Nephron (organoid): ENCODE results near the gene CDC42SE2.

Experiments
- H3K27ac Mint-ChIP-seq, 3 experiments: 2 replicates each; pipeline ENCODE4 v1.8.0; 2020; ENCODE audit warnings: mixed read lengths in 3 of 3, mild to moderate bottlenecking in 2 of 3, moderate library complexity in 1 of 3
- H3K27me3 Mint-ChIP-seq: 2 replicates; pipeline ENCODE4 v1.8.0; 2021; ENCODE audit warnings: low read depth, mild to moderate bottlenecking, moderate library complexity, mixed read lengths
- H3K36me3 Mint-ChIP-seq: 2 replicates; pipeline ENCODE4 v1.8.0; 2020; ENCODE audit warnings: low read depth, mixed read lengths
- H3K4me1 Mint-ChIP-seq: 2 replicates; pipeline ENCODE4 v1.8.0; 2020; ENCODE audit warnings: mixed read lengths
- H3K4me3 Mint-ChIP-seq, 3 experiments: 2 replicates each; pipeline ENCODE4 v1.8.0; 2020; ENCODE audit warnings: mild to moderate bottlenecking in 3 of 3, mixed read lengths in 3 of 3, moderate library complexity in 2 of 3
- H3K9me3 Mint-ChIP-seq: 2 replicates; pipeline ENCODE4 v1.8.0; 2020; ENCODE audit warnings: mixed read lengths
- TF ChIP-seq, protein P1 (sequence below), 3 experiments: fragments of 200-600 bp; sonication (generic); IDR thresholded peaks; one replicate each; pipeline ENCODE4 v1.5.0; 2021; ENCODE audit warnings: antibody characterized with exemption in 3 of 3; ENCODE audit not compliant: unreplicated experiment in 3 of 3

Gene CDC42SE2

DNA sequence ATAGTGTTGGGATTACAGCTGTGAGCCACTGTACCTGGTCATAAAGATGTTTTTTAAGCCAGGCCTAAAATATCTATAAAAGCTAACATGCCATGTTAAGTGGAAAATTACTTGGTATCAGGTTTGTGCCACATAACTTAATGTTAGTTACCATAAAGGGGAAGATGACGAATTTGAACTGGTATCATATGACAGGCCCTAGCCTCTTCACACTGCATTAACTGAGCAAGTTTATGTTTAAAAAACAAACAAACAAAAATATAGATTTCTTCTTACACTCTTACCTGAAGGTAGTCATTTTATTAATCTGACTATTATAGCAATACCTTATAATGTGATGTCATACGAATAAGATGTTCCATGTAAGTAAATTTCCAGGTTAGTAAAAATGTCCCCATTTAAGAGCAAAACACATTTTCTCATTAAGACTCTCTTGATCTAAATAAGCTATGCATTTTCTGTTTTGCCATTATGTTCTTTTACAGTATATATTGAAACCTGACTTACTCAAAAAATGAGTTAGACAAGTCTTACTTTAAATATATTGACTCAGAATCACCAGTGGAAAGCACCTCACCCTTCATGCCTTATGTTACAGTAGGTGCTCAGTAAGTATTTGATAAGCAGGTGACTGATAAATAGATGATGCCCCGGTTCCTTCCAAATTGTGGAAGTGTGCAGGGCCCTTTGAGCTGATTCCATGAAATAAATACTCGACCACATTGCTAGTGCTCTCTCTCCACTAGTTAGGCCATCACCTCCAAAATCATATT is 125.4 kb downstream of the CDC42SE2 start:
- Mint-ChIP-seq H3K27ac (no peak overlapping the region), H3K27me3 (no peaks in the 10 kb centered on the region), H3K9me3 (no peaks in the 10 kb centered on the region), H3K36me3 (peaks cover 40% of the 10 kb centered on the region), H3K4me3 (no peak overlapping the region), H3K4me1 (peaks cover 5% of the 10 kb centered on the region)
- TF ChIP-seq, protein P1, sequence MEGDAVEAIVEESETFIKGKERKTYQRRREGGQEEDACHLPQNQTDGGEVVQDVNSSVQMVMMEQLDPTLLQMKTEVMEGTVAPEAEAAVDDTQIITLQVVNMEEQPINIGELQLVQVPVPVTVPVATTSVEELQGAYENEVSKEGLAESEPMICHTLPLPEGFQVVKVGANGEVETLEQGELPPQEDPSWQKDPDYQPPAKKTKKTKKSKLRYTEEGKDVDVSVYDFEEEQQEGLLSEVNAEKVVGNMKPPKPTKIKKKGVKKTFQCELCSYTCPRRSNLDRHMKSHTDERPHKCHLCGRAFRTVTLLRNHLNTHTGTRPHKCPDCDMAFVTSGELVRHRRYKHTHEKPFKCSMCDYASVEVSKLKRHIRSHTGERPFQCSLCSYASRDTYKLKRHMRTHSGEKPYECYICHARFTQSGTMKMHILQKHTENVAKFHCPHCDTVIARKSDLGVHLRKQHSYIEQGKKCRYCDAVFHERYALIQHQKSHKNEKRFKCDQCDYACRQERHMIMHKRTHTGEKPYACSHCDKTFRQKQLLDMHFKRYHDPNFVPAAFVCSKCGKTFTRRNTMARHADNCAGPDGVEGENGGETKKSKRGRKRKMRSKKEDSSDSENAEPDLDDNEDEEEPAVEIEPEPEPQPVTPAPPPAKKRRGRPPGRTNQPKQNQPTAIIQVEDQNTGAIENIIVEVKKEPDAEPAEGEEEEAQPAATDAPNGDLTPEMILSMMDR (IDR thresholded peaks at IDR 0.05; ENCODE audit: unreplicated experiment in 3 of 3), result no peak

GRCh38 chr5:131389869-131390265 is 126.0 kb downstream of the CDC42SE2 start:
- Mint-ChIP-seq H3K4me1 (peaks cover 5% of the 10 kb centered on the region), H3K4me3 (no peak overlapping the region), H3K27me3 (no peaks in the 10 kb centered on the region), H3K27ac (no peak overlapping the region), H3K9me3 (no peaks in the 10 kb centered on the region), H3K36me3 (peaks cover 40% of the 10 kb centered on the region)
- TF ChIP-seq, protein P1 (IDR thresholded peaks at IDR 0.05; ENCODE audit: unreplicated experiment in 3 of 3), result no peak

- H3K4me1 Mint-ChIP-seq, result peaks cover 5% of the 10 kb centered on the region
- peak overlapping the region in 2 of 3 experiments; percentile 73 to 86 for H3K27ac Mint-ChIP-seq
- TF ChIP-seq, protein P1 (IDR thresholded peaks at IDR 0.05; ENCODE audit: unreplicated experiment in 3 of 3), result no peak
- no peaks in the 10 kb centered on the region for H3K9me3 Mint-ChIP-seq
- no peaks in the 10 kb centered on the region for H3K27me3 Mint-ChIP-seq
- peaks cover 62% of the 10 kb centered on the region for H3K36me3 Mint-ChIP-seq
- no peak overlapping the region for H3K4me3 Mint-ChIP-seq
These were observed 128.7 kb downstream of the CDC42SE2 start for GRCh38 chr5:131392466-131393095.

DNA sequence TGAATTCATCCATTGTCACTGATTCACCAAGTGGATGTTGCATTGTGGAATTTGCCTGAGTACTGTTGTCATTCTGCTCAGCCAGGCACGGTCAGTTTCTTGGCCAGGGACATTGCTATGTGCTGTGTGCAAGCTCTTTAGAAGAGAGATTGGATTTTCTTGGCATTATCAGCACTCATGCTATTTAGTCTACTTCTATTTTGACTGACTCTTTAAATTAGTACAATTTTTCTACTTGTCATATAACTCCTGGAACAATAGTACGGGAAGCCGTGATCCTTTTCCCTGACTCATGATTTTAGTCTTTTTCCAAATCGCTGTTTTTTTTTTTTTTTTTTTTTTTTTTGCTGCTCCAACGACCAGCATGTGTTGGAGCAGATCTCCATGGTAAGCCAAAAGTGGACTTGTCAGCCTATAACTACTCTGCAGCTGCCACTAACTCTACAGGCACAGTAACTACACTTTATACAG is 129.7 kb downstream of the CDC42SE2 start:
- Mint-ChIP-seq H3K27ac (peak overlapping the region; percentile 73 to 86 (median 84)), H3K27me3 (no peaks in the 10 kb centered on the region), H3K4me3 (no peak overlapping the region), H3K9me3 (peaks cover 2% of the 10 kb centered on the region), H3K4me1 (peaks cover 5% of the 10 kb centered on the region), H3K36me3 (peaks cover 71% of the 10 kb centered on the region)
- TF ChIP-seq, protein P1 (IDR thresholded peaks at IDR 0.05; ENCODE audit: unreplicated experiment in 3 of 3), result no peak

DNA sequence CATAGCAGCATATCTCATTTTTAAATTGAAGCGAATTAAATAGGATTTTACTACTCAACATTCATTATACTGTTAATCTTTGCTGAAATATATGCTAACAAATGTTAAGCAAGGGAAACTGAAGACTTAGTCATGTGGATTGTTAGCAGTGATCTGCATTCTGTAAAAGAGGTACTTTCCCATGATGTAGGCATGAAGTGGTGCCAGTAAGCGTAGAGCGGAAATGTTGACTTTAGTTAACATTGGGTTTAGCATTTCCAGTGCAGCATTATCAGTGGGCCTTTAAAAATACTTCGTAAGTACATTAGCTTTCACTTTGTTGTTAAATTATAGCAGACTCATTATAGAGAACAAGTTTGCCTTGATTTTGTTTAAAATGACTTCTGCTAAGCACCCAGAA is 130.3 kb downstream of the CDC42SE2 start:
- peak overlapping the region; percentile 73 to 86 (median 84) for H3K27ac Mint-ChIP-seq
- H3K9me3 Mint-ChIP-seq, result peaks cover 3% of the 10 kb centered on the region
- no peak overlapping the region for H3K4me3 Mint-ChIP-seq
- TF ChIP-seq, protein P1 (IDR thresholded peaks at IDR 0.05; ENCODE audit: unreplicated experiment in 3 of 3), result no peak
- no peaks in the 10 kb centered on the region for H3K27me3 Mint-ChIP-seq
- peaks cover 76% of the 10 kb centered on the region for H3K36me3 Mint-ChIP-seq
- H3K4me1 Mint-ChIP-seq, result peaks cover 5% of the 10 kb centered on the region
